ENCODE measurements around the gene KIF26B.

DNA sequence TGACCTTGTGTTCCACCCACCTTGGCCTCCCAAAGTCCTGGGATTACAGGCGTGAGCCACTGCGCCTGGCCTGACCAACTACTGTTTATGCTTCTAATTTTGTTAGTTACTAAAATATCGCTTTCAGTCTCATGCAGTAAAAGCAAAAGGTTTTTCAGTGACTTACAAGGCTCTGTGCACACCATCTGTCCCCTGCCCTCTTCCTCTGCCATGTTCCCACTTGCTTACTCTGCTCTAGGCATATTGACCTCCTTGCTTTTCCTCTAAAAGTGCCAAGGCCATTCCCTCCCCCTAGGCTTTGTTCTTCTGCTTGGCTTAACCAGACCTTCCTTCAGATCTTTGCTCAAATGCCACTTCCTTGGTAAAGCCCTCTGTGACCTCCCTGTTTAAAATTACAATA lies 276.9 kb downstream of the KIF26B start:
- TF ChIP-seq EP300 (IDR thresholded peaks at IDR 0.05) (no peak), POLR2A (IDR thresholded peaks at IDR 0.05) (no peak)

Data from tibial nerve (tissue), 3 donors.